HepG2 (cell line): Measurements from ENCODE around the gene GPAT3.
A peak's percentile ranks its signal among the peaks of the same experiment; 100 is the strongest.

Source experiments
- CEBPB ChIP-seq: IDR thresholded peaks from 2 replicates; pipeline ENCODE4 v1.6.1; 2011; ENCODE audit warnings: low read depth, low read length, improper control_type of control experiment, borderline replicate concordance
- EP300 ChIP-seq, 3 experiments: sonication (generic) in 1 of 3; formaldehyde crosslinking in 1 of 3; IDR thresholded peaks; 2 replicates each; pipeline versions ENCODE4 v1.5.1 to v1.6.1; 2011 to 2020; ENCODE audit warnings: low read depth in 2 of 3, low read length in 2 of 3, borderline replicate concordance in 1 of 3, improper control_type of control experiment in 1 of 3, mild to moderate bottlenecking in 1 of 3, missing genetic modification reagents in 1 of 3, moderate library complexity in 1 of 3
- ETS1 ChIP-seq: sonication (generic); formaldehyde crosslinking; IDR thresholded peaks from 2 replicates; pipeline ENCODE4 v1.4.0; 2020; ENCODE audit warnings: missing genetic modification reagents
- EZH2 ChIP-seq: conservative IDR thresholded peaks from 2 replicates; pipeline ENCODE4 v1.6.1; 2012; ENCODE audit warnings: mild to moderate bottlenecking, low read depth, low read length, moderate library complexity
- NFIC ChIP-seq: IDR thresholded peaks from 2 replicates; pipeline ENCODE4 v1.6.1; 2012; ENCODE audit warnings: mild to moderate bottlenecking, low read length, inconsistent platforms
- NR3C1 ChIP-seq: sonication (generic); formaldehyde crosslinking; IDR thresholded peaks from 2 replicates; pipeline ENCODE4 v1.4.0; 2020; ENCODE audit warnings: missing genetic modification reagents
- SIN3B ChIP-seq: fragments of 150-350 bp; IDR thresholded peaks from 2 replicates; pipeline ENCODE4 v1.6.1; 2014; ENCODE audit warnings: low read length
- ZFP1 ChIP-seq: IDR thresholded peaks from 2 replicates; pipeline ENCODE4 v1.6.1; 2016
- ZNF253 ChIP-seq: sonication (generic); formaldehyde crosslinking; IDR thresholded peaks from 2 replicates; pipeline ENCODE4 v1.8.0; 2022; ENCODE audit warnings: mild to moderate bottlenecking, missing genetic modification reagents, borderline replicate concordance
- ZNF275 ChIP-seq: sonication (generic); formaldehyde crosslinking; IDR thresholded peaks from 2 replicates; pipeline ENCODE4 v1.8.0; 2022; ENCODE audit warnings: missing genetic modification reagents, mild to moderate bottlenecking, inconsistent platforms, borderline replicate concordance
- ZNF660 ChIP-seq: sonication (generic); formaldehyde crosslinking; IDR thresholded peaks from 2 replicates; pipeline ENCODE4 v1.5.1; 2020; ENCODE audit warnings: mild to moderate bottlenecking, low read depth, missing genetic modification reagents, borderline replicate concordance
- ZNF790 ChIP-seq: sonication (generic); formaldehyde crosslinking; IDR thresholded peaks from 2 replicates; pipeline ENCODE4 v1.8.0; 2022; ENCODE audit warnings: missing genetic modification reagents, mild to moderate bottlenecking, borderline replicate concordance
- TF ChIP-seq, protein P1 (sequence below): sonication (generic); formaldehyde crosslinking; IDR thresholded peaks from 2 replicates; pipeline ENCODE4 v1.5.0; 2020; ENCODE audit warnings: mild to moderate bottlenecking, missing genetic modification reagents, moderate library complexity
- TF ChIP-seq, protein P2 (sequence below): sonication (generic); formaldehyde crosslinking; IDR thresholded peaks from 2 replicates; pipeline ENCODE4 v1.8.1; 2022; ENCODE audit warnings: low read depth, mild to moderate bottlenecking, missing genetic modification reagents

DNA sequence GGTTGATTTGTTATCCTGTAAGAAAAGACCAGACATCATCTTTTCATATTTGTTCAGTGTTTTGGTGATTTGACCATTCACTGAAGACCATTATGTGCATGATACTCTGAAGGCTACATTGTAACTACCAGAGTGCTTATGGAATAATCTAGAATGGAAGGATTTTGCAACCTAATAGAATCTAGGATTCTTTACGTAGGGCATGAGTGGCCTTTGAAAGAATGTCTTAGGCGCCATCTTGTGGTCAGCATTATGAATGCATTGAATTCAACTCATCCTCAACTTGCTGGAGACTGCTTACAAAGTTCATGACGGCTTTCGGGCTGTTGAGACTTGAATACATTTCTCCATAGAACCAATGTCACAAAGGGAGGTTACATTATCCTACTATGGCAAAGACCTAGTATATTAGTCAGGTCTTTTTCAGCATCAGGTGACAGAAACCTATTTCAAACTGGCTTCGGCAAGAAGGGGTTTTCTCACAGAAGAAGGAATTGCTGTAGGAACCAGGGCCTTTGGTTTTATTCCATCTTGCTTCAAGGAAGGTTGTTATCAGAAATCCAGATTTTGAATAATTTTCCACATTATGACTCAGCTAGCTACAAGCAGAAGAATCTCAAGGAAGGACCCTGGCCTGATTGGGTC lies 104.1 kb downstream of the GPAT3 start:
- TF ChIP-seq ZNF275 = no peak
- TF ChIP-seq, protein P1, sequence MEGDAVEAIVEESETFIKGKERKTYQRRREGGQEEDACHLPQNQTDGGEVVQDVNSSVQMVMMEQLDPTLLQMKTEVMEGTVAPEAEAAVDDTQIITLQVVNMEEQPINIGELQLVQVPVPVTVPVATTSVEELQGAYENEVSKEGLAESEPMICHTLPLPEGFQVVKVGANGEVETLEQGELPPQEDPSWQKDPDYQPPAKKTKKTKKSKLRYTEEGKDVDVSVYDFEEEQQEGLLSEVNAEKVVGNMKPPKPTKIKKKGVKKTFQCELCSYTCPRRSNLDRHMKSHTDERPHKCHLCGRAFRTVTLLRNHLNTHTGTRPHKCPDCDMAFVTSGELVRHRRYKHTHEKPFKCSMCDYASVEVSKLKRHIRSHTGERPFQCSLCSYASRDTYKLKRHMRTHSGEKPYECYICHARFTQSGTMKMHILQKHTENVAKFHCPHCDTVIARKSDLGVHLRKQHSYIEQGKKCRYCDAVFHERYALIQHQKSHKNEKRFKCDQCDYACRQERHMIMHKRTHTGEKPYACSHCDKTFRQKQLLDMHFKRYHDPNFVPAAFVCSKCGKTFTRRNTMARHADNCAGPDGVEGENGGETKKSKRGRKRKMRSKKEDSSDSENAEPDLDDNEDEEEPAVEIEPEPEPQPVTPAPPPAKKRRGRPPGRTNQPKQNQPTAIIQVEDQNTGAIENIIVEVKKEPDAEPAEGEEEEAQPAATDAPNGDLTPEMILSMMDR = peak; percentile 87
- no peak for TF ChIP-seq ZNF253 (CRISPR knock-in tag)
- TF ChIP-seq EP300 (IDR thresholded peaks at IDR 0.05; ENCODE audit: low read depth in 2 of 2, low read length in 2 of 2) = no peak
- no peak for TF ChIP-seq EP300 (CRISPR knock-in tag; IDR thresholded peaks at IDR 0.05; ENCODE audit: borderline replicate concordance)
- TF ChIP-seq CEBPB = no peak
- no peak for TF ChIP-seq ZNF790 (CRISPR knock-in tag)
- TF ChIP-seq ETS1 = no peak
- no peak for TF ChIP-seq ZNF660 (CRISPR knock-in tag)
- no peak for TF ChIP-seq ZFP1 (CRISPR knock-in tag)
- no peak for TF ChIP-seq SIN3B
- no peak for TF ChIP-seq NR3C1 (CRISPR knock-in tag)
- TF ChIP-seq, protein P2, sequence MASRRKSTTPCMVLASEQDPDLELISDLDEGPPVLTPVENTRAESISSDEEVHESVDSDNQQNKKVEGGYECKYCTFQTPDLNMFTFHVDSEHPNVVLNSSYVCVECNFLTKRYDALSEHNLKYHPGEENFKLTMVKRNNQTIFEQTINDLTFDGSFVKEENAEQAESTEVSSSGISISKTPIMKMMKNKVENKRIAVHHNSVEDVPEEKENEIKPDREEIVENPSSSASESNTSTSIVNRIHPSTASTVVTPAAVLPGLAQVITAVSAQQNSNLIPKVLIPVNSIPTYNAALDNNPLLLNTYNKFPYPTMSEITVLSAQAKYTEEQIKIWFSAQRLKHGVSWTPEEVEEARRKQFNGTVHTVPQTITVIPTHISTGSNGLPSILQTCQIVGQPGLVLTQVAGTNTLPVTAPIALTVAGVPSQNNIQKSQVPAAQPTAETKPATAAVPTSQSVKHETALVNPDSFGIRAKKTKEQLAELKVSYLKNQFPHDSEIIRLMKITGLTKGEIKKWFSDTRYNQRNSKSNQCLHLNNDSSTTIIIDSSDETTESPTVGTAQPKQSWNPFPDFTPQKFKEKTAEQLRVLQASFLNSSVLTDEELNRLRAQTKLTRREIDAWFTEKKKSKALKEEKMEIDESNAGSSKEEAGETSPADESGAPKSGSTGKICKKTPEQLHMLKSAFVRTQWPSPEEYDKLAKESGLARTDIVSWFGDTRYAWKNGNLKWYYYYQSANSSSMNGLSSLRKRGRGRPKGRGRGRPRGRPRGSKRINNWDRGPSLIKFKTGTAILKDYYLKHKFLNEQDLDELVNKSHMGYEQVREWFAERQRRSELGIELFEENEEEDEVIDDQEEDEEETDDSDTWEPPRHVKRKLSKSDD (CRISPR knock-in tag) = no peak
- TF ChIP-seq EZH2 = no peak
- TF ChIP-seq NFIC = no peak
